DOHH2 (cell line): ENCODE measurements around the gene SYT3.
A peak's percentile ranks its signal among the peaks of the same experiment; 100 is the strongest.

Experiments
- H3F3A ChIP-seq: fragments of 200-600 bp; sonication (generic), shearing (Covaris generic); 2 replicates; pipeline ENCODE4 v1.6.0; 2016; ENCODE audit warnings: antibody characterized with exemption, mild to moderate bottlenecking; ENCODE audit not compliant: control insufficient read depth, insufficient read depth
- H3K27ac ChIP-seq: fragments of 200-600 bp; sonication (generic); 2 replicates; pipeline ENCODE4 v1.5.1; 2014; ENCODE audit warnings: low read depth, mild to moderate bottlenecking, low read length, moderate library complexity
- H3K27me3 ChIP-seq: fragments of 200-600 bp; sonication (generic); 2 replicates; pipeline ENCODE4 v1.6.1; 2014; ENCODE audit warnings: mild to moderate bottlenecking, low read length, mixed read lengths; ENCODE audit not compliant: control insufficient read depth
- H3K36me3 ChIP-seq: fragments of 200-600 bp; sonication (generic); 2 replicates; pipeline ENCODE4 v1.6.1; 2014; ENCODE audit warnings: mild to moderate bottlenecking, low read length, moderate library complexity, mixed read lengths; ENCODE audit not compliant: control insufficient read depth
- H3K4me1 ChIP-seq: fragments of 200-600 bp; sonication (generic); 2 replicates; pipeline ENCODE4 v1.6.1; 2014; ENCODE audit warnings: mild to moderate bottlenecking, low read length, mixed read lengths; ENCODE audit not compliant: control insufficient read depth
- H3K4me2 ChIP-seq: fragments of 200-600 bp; sonication (generic); 2 replicates; pipeline ENCODE4 v1.6.0; 2014; ENCODE audit warnings: mild to moderate bottlenecking, low read length, moderate library complexity
- H3K4me3 ChIP-seq: fragments of 200-600 bp; sonication (generic); 2 replicates; pipeline ENCODE4 v1.5.1; 2014; ENCODE audit warnings: mild to moderate bottlenecking, low read length, mixed read lengths
- H3K79me2 ChIP-seq: fragments of 200-600 bp; sonication (generic); 2 replicates; pipeline ENCODE4 v1.6.1; 2014; ENCODE audit warnings: mild to moderate bottlenecking, low read length, mixed read lengths; ENCODE audit not compliant: control insufficient read depth
- H3K9me2 ChIP-seq: fragments of 200-600 bp; sonication (generic); replicated peaks from 2 replicates; pipeline ENCODE4 v1.6.1; 2014; ENCODE audit warnings: mild to moderate bottlenecking, low read length, mixed read lengths; ENCODE audit not compliant: control insufficient read depth
- H3K9me3 ChIP-seq: fragments of 200-600 bp; sonication (generic); 2 replicates; pipeline ENCODE4 v1.6.1; 2014; ENCODE audit warnings: antibody characterized with exemption, low read length, mixed read lengths; ENCODE audit not compliant: control insufficient read depth, insufficient read depth
- H4K20me1 ChIP-seq: fragments of 200-600 bp; sonication (generic); 2 replicates; pipeline ENCODE4 v1.6.0; 2014; ENCODE audit warnings: low read depth, mild to moderate bottlenecking, antibody characterized with exemption, low read length, moderate library complexity; ENCODE audit not compliant: control insufficient read depth, insufficient read depth
- EZH2phosphoT487 ChIP-seq: fragments of 200-600 bp; sonication (generic); IDR thresholded peaks from 2 replicates; pipeline ENCODE4 v1.6.1; 2017; ENCODE audit warnings: borderline replicate concordance, mild to moderate bottlenecking, antibody characterized with exemption, low read length, moderate library complexity, mixed read lengths
- TF ChIP-seq, protein P1 (sequence below): fragments of 200-600 bp; sonication (generic); IDR thresholded peaks from one replicate; pipeline ENCODE4 v1.5.1; 2014; ENCODE audit warnings: antibody characterized with exemption, mild to moderate bottlenecking, low read depth, low read length; ENCODE audit not compliant: poor library complexity, severe bottlenecking

SYT3 gene

DNA sequence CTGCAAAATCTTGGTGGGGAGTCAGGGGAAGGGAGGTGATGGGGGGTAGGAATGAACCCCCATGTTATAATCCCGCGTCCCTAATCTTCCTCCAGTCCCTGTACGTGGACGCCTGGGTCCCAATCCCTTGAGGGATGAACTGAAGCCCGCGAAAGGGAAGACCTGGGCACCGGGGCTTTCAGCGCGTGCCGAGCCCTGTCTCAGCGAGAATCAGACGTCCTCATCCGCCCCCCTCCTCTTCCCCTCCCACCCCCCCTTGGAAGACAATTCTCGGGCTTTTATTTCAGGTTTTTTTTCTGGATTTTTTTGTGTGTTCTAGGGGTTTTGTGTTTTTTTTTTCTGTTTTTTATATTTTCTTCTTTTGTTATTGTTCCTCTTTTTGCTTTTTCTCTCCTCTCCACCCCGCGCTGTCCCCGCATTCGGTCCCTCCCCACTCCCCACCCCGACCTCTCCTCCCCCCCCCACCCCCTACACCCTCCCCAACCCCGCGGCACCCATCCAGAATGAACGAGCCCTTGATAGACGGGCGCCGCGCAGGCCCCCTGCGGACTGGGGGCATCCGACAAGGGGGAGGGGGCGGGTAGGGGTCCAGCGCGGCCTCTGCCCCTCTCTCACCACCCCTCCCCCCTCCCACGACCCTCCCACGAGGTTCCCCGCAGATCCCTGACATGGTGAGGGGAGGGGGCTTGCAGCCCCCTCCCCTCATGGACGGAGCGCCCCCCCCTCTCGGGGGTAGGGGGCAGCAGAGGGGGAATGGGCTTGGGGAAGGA lies 19.8 kb upstream of the SYT3 start:
- Histone ChIP-seq H3K9me3 (peaks cover 4% of the 10 kb centered on the region; the same call in 1 of the 2 replicates), H3K9me2 (no peaks in the 10 kb centered on the region), H4K20me1 (no peaks in the 10 kb centered on the region), H3K4me2 (no peak overlapping the region), H3K27me3 (no peaks in the 10 kb centered on the region), H3K79me2 (no peaks in the 10 kb centered on the region), H3K4me1 (0 out of 2 replicates have a peak, but pooled peaks cover 2% of the 10 kb centered on the region), H3F3A (no peaks in the 10 kb centered on the region; the same call in 1 of the 2 replicates), H3K27ac (no peak overlapping the region), H3K36me3 (no peaks in the 10 kb centered on the region), H3K4me3 (no peak overlapping the region)
- TF ChIP-seq EZH2phosphoT487, result no peak
- TF ChIP-seq, protein P1, sequence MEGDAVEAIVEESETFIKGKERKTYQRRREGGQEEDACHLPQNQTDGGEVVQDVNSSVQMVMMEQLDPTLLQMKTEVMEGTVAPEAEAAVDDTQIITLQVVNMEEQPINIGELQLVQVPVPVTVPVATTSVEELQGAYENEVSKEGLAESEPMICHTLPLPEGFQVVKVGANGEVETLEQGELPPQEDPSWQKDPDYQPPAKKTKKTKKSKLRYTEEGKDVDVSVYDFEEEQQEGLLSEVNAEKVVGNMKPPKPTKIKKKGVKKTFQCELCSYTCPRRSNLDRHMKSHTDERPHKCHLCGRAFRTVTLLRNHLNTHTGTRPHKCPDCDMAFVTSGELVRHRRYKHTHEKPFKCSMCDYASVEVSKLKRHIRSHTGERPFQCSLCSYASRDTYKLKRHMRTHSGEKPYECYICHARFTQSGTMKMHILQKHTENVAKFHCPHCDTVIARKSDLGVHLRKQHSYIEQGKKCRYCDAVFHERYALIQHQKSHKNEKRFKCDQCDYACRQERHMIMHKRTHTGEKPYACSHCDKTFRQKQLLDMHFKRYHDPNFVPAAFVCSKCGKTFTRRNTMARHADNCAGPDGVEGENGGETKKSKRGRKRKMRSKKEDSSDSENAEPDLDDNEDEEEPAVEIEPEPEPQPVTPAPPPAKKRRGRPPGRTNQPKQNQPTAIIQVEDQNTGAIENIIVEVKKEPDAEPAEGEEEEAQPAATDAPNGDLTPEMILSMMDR, result no peak

DNA sequence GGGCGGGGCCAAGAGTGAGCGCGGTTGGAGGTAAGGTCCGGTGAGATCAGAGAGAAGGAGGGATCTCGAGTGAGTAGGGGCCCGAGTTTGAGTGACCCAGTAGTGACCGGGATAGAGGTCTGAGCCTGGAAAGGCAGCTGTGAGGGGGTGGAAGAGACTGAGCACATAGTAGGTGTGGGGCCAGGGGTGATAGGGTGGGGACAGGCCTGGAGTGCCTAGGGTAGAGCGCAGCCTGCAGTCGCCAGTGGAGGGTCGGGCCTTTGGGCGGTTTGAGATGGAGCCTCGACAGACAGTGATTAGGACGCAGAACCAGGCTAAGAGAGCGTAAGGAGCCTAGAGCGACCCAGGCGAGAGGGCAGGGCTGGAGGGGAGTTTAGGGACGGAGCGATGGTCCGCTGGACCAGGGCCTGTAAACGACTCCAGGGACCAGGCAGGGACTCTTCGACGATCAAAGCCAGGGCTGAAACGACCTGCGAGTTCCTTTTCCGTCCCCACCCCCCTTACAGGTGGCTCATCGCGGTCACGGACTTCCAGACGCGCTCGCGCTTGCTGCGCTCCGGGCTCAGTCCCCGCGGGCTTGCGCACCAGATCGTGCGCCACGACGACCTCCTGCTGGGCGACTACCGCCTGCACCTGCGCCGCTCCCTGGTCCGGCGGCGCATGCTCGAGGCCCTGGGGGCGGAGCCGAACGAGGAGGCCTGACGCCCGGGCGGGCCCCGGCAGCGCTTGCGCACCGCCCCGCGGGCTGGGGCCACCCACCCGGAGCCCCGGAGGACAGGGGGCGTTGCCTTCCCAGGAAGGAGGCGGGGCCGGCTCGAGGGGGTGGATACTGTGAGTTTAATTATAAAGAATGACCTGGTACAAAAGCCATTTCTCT lies 19.0 kb upstream of the SYT3 start:
- H3K79me2 ChIP-seq, result no peaks in the 10 kb centered on the region
- H3K4me1 ChIP-seq, result 0 out of 2 replicates have a peak, but pooled peaks cover 2% of the 10 kb centered on the region
- H4K20me1 ChIP-seq, result no peaks in the 10 kb centered on the region
- TF ChIP-seq, protein P1, result no peak
- H3K4me3 ChIP-seq, result peak overlapping the region; percentile 22; the same call in 1 of the 2 replicates
- H3K4me2 ChIP-seq, result peak overlapping the region; percentile 21
- H3K36me3 ChIP-seq, result no peaks in the 10 kb centered on the region
- no peaks in the 10 kb centered on the region for H3K27me3 ChIP-seq
- H3K9me2 ChIP-seq, result no peaks in the 10 kb centered on the region
- no peak overlapping the region for H3K27ac ChIP-seq
- H3F3A ChIP-seq, result no peaks in the 10 kb centered on the region; the same call in 1 of the 2 replicates
- peaks cover 4% of the 10 kb centered on the region; the same call in 1 of the 2 replicates for H3K9me3 ChIP-seq

DNA sequence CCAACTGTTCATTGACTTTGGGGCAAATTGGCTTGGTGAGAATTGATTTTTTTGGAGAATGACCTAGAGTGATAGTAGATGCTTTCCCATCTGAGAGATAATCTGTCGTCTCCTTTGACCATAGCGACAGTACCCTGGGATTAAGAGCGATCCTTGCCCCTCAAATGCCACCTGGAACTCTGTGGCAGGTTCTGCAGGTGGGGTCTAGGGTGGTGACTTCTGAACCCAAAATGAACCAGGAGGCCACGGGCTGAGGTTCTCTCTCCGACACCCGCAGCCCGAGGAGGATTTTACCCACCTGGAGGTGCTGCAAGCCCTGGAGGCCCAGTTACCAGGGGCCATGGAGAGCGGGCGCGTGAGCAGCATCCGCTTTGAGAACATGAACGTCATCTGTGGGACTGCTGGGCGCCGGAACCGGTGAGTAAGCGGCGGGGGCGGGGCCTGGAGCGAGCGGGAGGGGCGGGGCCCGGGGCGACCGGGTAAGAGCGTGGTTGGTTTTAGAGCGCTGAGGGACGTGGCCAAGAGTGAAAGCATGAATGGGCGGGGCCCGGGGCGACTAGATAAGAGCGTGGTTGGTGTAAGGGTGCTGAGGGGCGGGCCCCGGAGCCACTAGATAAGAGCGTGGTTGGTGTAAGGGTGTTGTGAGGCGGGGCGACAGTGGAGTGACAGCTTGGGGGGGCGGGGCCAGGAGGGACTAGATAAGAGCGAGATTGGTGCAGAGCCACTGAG lies 18.2 kb upstream of the SYT3 start:
- no peaks in the 10 kb centered on the region for H3K9me2 ChIP-seq
- H3K79me2 ChIP-seq, result no peaks in the 10 kb centered on the region
- 0 out of 2 replicates have a peak, but pooled peaks cover 2% of the 10 kb centered on the region for H3K4me1 ChIP-seq
- peaks cover 4% of the 10 kb centered on the region; the same call in 1 of the 2 replicates for H3K9me3 ChIP-seq
- H3F3A ChIP-seq, result no peaks in the 10 kb centered on the region
- peak overlapping the region; percentile 34 for H3K4me2 ChIP-seq
- TF ChIP-seq EZH2phosphoT487, result no peak
- TF ChIP-seq, protein P1, result no peak
- peak overlapping the region; percentile 22; the same call in 1 of the 2 replicates for H3K4me3 ChIP-seq
- H3K36me3 ChIP-seq, result no peaks in the 10 kb centered on the region
- no peaks in the 10 kb centered on the region for H4K20me1 ChIP-seq
- H3K27me3 ChIP-seq, result no peaks in the 10 kb centered on the region
- H3K27ac ChIP-seq, result no peak overlapping the region
